HEK293 (cell line): ENCODE data around the gene FANCE.

ENCODE experiments used
- CTCF ChIA-PET: fragments of 350-600 bp; formaldehyde crosslinking; extraction: SDS; loops from one replicate; lab custom pipeline; 2021; ENCODE audit warnings: antibody characterized with exemption; lab: Yijun Ruan, JAX
- POLR2A ChIA-PET: fragments of 300-600 bp; formaldehyde crosslinking; extraction: SDS; loops from one replicate; lab custom pipeline; 2020; ENCODE audit warnings: antibody characterized with exemption, inconsistent platforms; lab: Yijun Ruan, JAX
- H3K27ac ChIP-seq: fragments of 200-500 bp; sonication (Bioruptor generic); 2 replicates; pipeline ENCODE4 v1.5.1; 2014; ENCODE audit warnings: low read depth, low read length, control low read depth, inconsistent platforms; ENCODE audit errors: extremely low read depth
- H3K36me3 ChIP-seq, 2 experiments: fragments of 200-500 bp in 1 of 2; sonication (Bioruptor generic) in 1 of 2; 1 replicate in 1 of 2; 2 replicates in 1 of 2; pipeline ENCODE4 v1.5.1; 2014 to 2017; ENCODE audit warnings: inconsistent platforms in 2 of 2, low read length in 2 of 2; ENCODE audit not compliant: control insufficient read depth in 2 of 2, insufficient read depth in 1 of 2
- H3K4me1 ChIP-seq: fragments of 200-500 bp; sonication (Bioruptor generic); 2 replicates; pipeline ENCODE4 v1.5.1; 2014; ENCODE audit warnings: mild to moderate bottlenecking, low read length, inconsistent platforms; ENCODE audit not compliant: control insufficient read depth, insufficient read depth
- H3K4me3 ChIP-seq: 2 replicates; pipeline ENCODE4 v1.5.1; 2011; ENCODE audit warnings: low read depth, mild to moderate bottlenecking, control low read depth, low read length, moderate library complexity
- H3K9me3 ChIP-seq: fragments of 200-500 bp; sonication (Bioruptor generic); 2 replicates; pipeline ENCODE4 v1.5.1; 2014; ENCODE audit warnings: low read depth, low read length, inconsistent platforms; ENCODE audit not compliant: control insufficient read depth, insufficient read depth
- ATF2 ChIP-seq: fragments of 450-650 bp; formaldehyde crosslinking; IDR thresholded peaks from 2 replicates; pipeline ENCODE4 v1.5.1; 2016; ENCODE audit warnings: missing biosample characterization, missing genetic modification characterization, low read depth
- INSM2 ChIP-seq: fragments of 450-650 bp; formaldehyde crosslinking; IDR thresholded peaks from 2 replicates; pipeline ENCODE4 v1.5.1; 2016; ENCODE audit warnings: missing biosample characterization, missing genetic modification characterization
- KLF9 ChIP-seq: fragments of 450-650 bp; formaldehyde crosslinking; IDR thresholded peaks from 2 replicates; pipeline ENCODE4 v1.5.1; 2016; ENCODE audit warnings: missing biosample characterization, missing genetic modification characterization, low read depth
- PRDM2 ChIP-seq: fragments of 450-650 bp; formaldehyde crosslinking; IDR thresholded peaks from 2 replicates; pipeline ENCODE4 v1.5.1; 2016; ENCODE audit warnings: missing biosample characterization, missing genetic modification characterization, borderline replicate concordance
- SALL2 ChIP-seq: fragments of 450-650 bp; formaldehyde crosslinking; IDR thresholded peaks from 2 replicates; pipeline ENCODE4 v1.5.0; 2017; ENCODE audit warnings: missing biosample characterization, mild to moderate bottlenecking, missing genetic modification characterization, borderline replicate concordance
- SP2 ChIP-seq: fragments of 450-650 bp; formaldehyde crosslinking; IDR thresholded peaks from 2 replicates; pipeline ENCODE4 v1.5.1; 2016; ENCODE audit warnings: missing biosample characterization, missing genetic modification characterization
- ZBTB11 ChIP-seq: fragments of 450-650 bp; formaldehyde crosslinking; conservative IDR thresholded peaks from 2 replicates; pipeline ENCODE4 v1.5.1; 2016; ENCODE audit warnings: low read depth, missing biosample characterization, missing genetic modification characterization
- ZFHX2 ChIP-seq: fragments of 450-650 bp; formaldehyde crosslinking; conservative IDR thresholded peaks from 2 replicates; pipeline ENCODE4 v1.5.1; 2016; ENCODE audit warnings: missing biosample characterization, missing genetic modification characterization
- ZFP41 ChIP-seq: fragments of 450-650 bp; formaldehyde crosslinking; IDR thresholded peaks from 2 replicates; pipeline ENCODE4 v1.5.1; 2016; ENCODE audit warnings: missing biosample characterization, missing genetic modification characterization, borderline replicate concordance
- ZNF148 ChIP-seq: fragments of 450-650 bp; formaldehyde crosslinking; IDR thresholded peaks from 2 replicates; pipeline ENCODE4 v1.5.0; 2017; ENCODE audit warnings: missing biosample characterization, missing genetic modification characterization, borderline replicate concordance
- ZNF157 ChIP-seq: fragments of 450-650 bp; formaldehyde crosslinking; IDR thresholded peaks from 2 replicates; pipeline ENCODE4 v1.5.1; 2016; ENCODE audit warnings: missing biosample characterization, missing genetic modification characterization
- ZNF169 ChIP-seq: fragments of 450-650 bp; formaldehyde crosslinking; IDR thresholded peaks from 2 replicates; pipeline ENCODE4 v1.5.1; 2016; ENCODE audit warnings: missing biosample characterization, missing genetic modification characterization
- ZNF174 ChIP-seq: fragments of 450-650 bp; formaldehyde crosslinking; IDR thresholded peaks from 2 replicates; pipeline ENCODE4 v1.5.0; 2017; ENCODE audit warnings: missing biosample characterization, mild to moderate bottlenecking, missing genetic modification characterization
- ZNF19 ChIP-seq: fragments of 450-650 bp; formaldehyde crosslinking; IDR thresholded peaks from 2 replicates; pipeline ENCODE4; 2016; ENCODE audit warnings: missing biosample characterization, missing genetic modification characterization, low read depth
- ZNF211 ChIP-seq: fragments of 450-650 bp; formaldehyde crosslinking; IDR thresholded peaks from 2 replicates; pipeline ENCODE4 v1.5.1; 2016; ENCODE audit warnings: low read depth, missing biosample characterization, missing genetic modification characterization
- ZNF221 ChIP-seq: fragments of 450-650 bp; formaldehyde crosslinking; IDR thresholded peaks from 2 replicates; pipeline ENCODE4 v1.5.1; 2017; ENCODE audit warnings: missing biosample characterization, missing genetic modification characterization, borderline replicate concordance
- ZNF354C ChIP-seq: fragments of 450-650 bp; formaldehyde crosslinking; IDR thresholded peaks from 2 replicates; pipeline ENCODE4 v1.5.1; 2016; ENCODE audit warnings: missing biosample characterization, missing genetic modification characterization, low read depth, borderline replicate concordance
- ZNF549 ChIP-seq: fragments of 450-650 bp; IDR thresholded peaks from 2 replicates; pipeline ENCODE4 v1.5.1; 2018; ENCODE audit warnings: missing biosample characterization, missing genetic modification characterization, mild to moderate bottlenecking, inconsistent platforms, moderate library complexity
- ZNF585B ChIP-seq: fragments of 450-650 bp; formaldehyde crosslinking; IDR thresholded peaks from 2 replicates; pipeline ENCODE4 v1.5.1; 2016; ENCODE audit warnings: missing biosample characterization, missing genetic modification characterization
- ZNF654 ChIP-seq: fragments of 450-650 bp; formaldehyde crosslinking; IDR thresholded peaks from 2 replicates; pipeline ENCODE4 v1.5.1; 2016; ENCODE audit warnings: low read depth, missing biosample characterization, missing genetic modification characterization
- ZNF677 ChIP-seq: fragments of 450-650 bp; IDR thresholded peaks from 2 replicates; pipeline ENCODE4 v1.5.0; 2018; ENCODE audit warnings: missing biosample characterization, mild to moderate bottlenecking, missing genetic modification characterization, moderate library complexity
- ZNF830 ChIP-seq: fragments of 450-650 bp; IDR thresholded peaks from 2 replicates; pipeline ENCODE4 v1.5.0; 2018; ENCODE audit warnings: missing biosample characterization, missing genetic modification characterization, low read depth, mild to moderate bottlenecking, moderate library complexity
- ZSCAN23 ChIP-seq: fragments of 450-650 bp; formaldehyde crosslinking; IDR thresholded peaks from 2 replicates; pipeline ENCODE4 v1.5.1; 2016; ENCODE audit warnings: missing biosample characterization, missing genetic modification characterization

Gene FANCE

GRCh38 chr6:35484921-35485392, 32.8 kb downstream of the FANCE start:
- H3K36me3 ChIP-seq, result peaks cover 0 to 19% of the 10 kb centered on the region in 2 experiments; a peak in 1 of 3 replicates
- ChIA-PET CTCF (interaction anchor here (0.7 to 1.2 kb wide), 2 partner anchors 10 to 143 kb away, joined by 3 to 4 read pairs; no protein-coding TSS in a partner anchor), POLR2A (interaction anchor here (3.7 to 15.4 kb wide), 2 partner anchors 11 to 13 kb away, joined by 20 to 198 read pairs; partner anchors contain the start of genes RPL10A and TEAD3)
- H3K4me3 ChIP-seq, result no peak overlapping the region
- H3K9me3 ChIP-seq, result no peaks in the 10 kb centered on the region
- H3K27ac ChIP-seq, result no peak overlapping the region
- H3K4me1 ChIP-seq, result peaks cover 6% of the 10 kb centered on the region
- TF ChIP-seq SALL2 (tag by site-specific recombination) (no peak), ZNF830 (tag by site-specific recombination) (no peak), ZFP41 (tag by site-specific recombination) (no peak), ZNF654 (no peak), ZSCAN23 (no peak), ATF2 (tag by site-specific recombination) (no peak), ZNF677 (tag by site-specific recombination) (no peak), ZNF157 (tag by site-specific recombination) (no peak), INSM2 (no peak), KLF9 (no peak), ZNF211 (tag by site-specific recombination) (no peak), ZNF148 (tag by site-specific recombination) (no peak), ZNF354C (no peak), ZBTB11 (no peak), ZNF19 (tag by site-specific recombination) (no peak), ZFHX2 (tag by site-specific recombination) (peak; percentile 27; the same call in 1 of the 2 replicates), ZNF174 (tag by site-specific recombination) (no peak), SP2 (tag by site-specific recombination) (peak; percentile 26; the same call in 1 of the 2 replicates), ZNF221 (tag by site-specific recombination) (no peak), PRDM2 (tag by site-specific recombination) (no peak), ZNF549 (tag by site-specific recombination) (no peak), ZNF169 (tag by site-specific recombination) (no peak), ZNF585B (tag by site-specific recombination) (no peak)
